GM23338 (cell line): ENCODE results near the gene RGS3. TPM values are rescaled to one million over a fixed set of nuclear protein-coding genes. Genes with fewer than 3 reads are reported as not detected.

Source experiments
- ATAC-seq: fragments of 200-7000 bp; cut with Tn5 transposase; 3 replicates; pipeline ENCODE4 v1.9.1; 2020
- DNase-seq: peaks from one replicate; pipeline ENCODE4 v3.0.0-alpha.2; 2015; ENCODE audit warnings: low spot score
- H2AFZ ChIP-seq: fragments of 200-600 bp; sonication (generic); 2 replicates; pipeline ENCODE4 v1.8.0; 2016; ENCODE audit warnings: antibody characterized with exemption, mild to moderate bottlenecking, moderate library complexity
- H3F3A ChIP-seq: fragments of 200-600 bp; sonication (generic); replicated peaks from 2 replicates; pipeline ENCODE4 v1.8.0; 2017; ENCODE audit warnings: antibody characterized with exemption, mixed run types, low read depth
- H3K27ac ChIP-seq: fragments of 200-600 bp; sonication (generic); 2 replicates; pipeline ENCODE4 v1.6.1; 2016; ENCODE audit warnings: low read depth
- H3K27me3 ChIP-seq: fragments of 200-600 bp; sonication (generic); 2 replicates; pipeline ENCODE4 v1.8.0; 2016; ENCODE audit warnings: mild to moderate bottlenecking, mixed run types, moderate library complexity; ENCODE audit not compliant: insufficient read depth
- H3K36me3 ChIP-seq: fragments of 200-600 bp; sonication (generic); 2 replicates; pipeline ENCODE4 v1.8.0; 2016; ENCODE audit warnings: mild to moderate bottlenecking; ENCODE audit not compliant: insufficient read depth
- H3K4me1 ChIP-seq: fragments of 200-600 bp; sonication (generic); 2 replicates; pipeline ENCODE4 v1.8.0; 2016; ENCODE audit warnings: mild to moderate bottlenecking, moderate library complexity; ENCODE audit not compliant: insufficient read depth
- H3K4me2 ChIP-seq: fragments of 200-600 bp; sonication (generic); 2 replicates; pipeline ENCODE4 v1.7.1; 2017; ENCODE audit warnings: mixed run types
- H3K4me3 ChIP-seq: fragments of 200-600 bp; sonication (generic); 2 replicates; pipeline ENCODE4 v1.6.1; 2016; ENCODE audit warnings: mixed run types
- H3K79me2 ChIP-seq: fragments of 200-600 bp; sonication (generic); replicated peaks from 2 replicates; pipeline ENCODE4 v1.8.0; 2017; ENCODE audit warnings: mild to moderate bottlenecking; ENCODE audit not compliant: insufficient read depth
- H3K9me2 ChIP-seq: fragments of 200-600 bp; sonication (generic); 2 replicates; pipeline ENCODE4 v1.8.0; 2017; ENCODE audit not compliant: insufficient read depth
- H4K20me1 ChIP-seq: fragments of 200-600 bp; sonication (generic); replicated peaks from 2 replicates; pipeline ENCODE4 v1.8.0; 2017; ENCODE audit warnings: mild to moderate bottlenecking; ENCODE audit not compliant: insufficient read depth
- H3K27ac Mint-ChIP-seq: 2 replicates; pipeline ENCODE4 v1.8.0; 2020; ENCODE audit warnings: inconsistent platforms, mild to moderate bottlenecking, moderate library complexity, mixed read lengths
- H3K27me3 Mint-ChIP-seq: 3 replicates; pipeline ENCODE4 v1.8.0; 2022; ENCODE audit warnings: low read depth, mild to moderate bottlenecking, moderate library complexity, mixed read lengths, inconsistent platforms; ENCODE audit not compliant: insufficient read depth, poor library complexity
- H3K36me3 Mint-ChIP-seq: 3 replicates; pipeline ENCODE4 v1.8.0; 2021; ENCODE audit warnings: low read depth, mild to moderate bottlenecking, inconsistent platforms, moderate library complexity, mixed read lengths
- H3K4me1 Mint-ChIP-seq: 3 replicates; pipeline ENCODE4 v1.8.0; 2020; ENCODE audit warnings: mild to moderate bottlenecking, inconsistent platforms, mixed read lengths
- H3K4me3 Mint-ChIP-seq: 3 replicates; pipeline ENCODE4 v1.8.0; 2021; ENCODE audit warnings: moderate library complexity, mild to moderate bottlenecking, inconsistent platforms, mixed read lengths
- H3K9me3 Mint-ChIP-seq: 3 replicates; pipeline ENCODE4 v1.8.0; 2020; ENCODE audit warnings: moderate library complexity, mild to moderate bottlenecking, inconsistent platforms, mixed read lengths
- CREB1 ChIP-seq: fragments of 250-450 bp; sonication (Bioruptor Pico); IDR thresholded peaks from 2 replicates; pipeline ENCODE4 v1.5.0; 2020; ENCODE audit warnings: low read depth, mild to moderate bottlenecking, moderate library complexity
- CTCF ChIP-seq, 2 experiments: fragments of 200-600 bp in 1 of 2; sonication (generic) in 1 of 2; conservative IDR thresholded peaks; 2 replicates each; pipeline versions ENCODE4 v1.5.1 to v1.6.1; 2016 to 2017; ENCODE audit warnings: antibody characterized with exemption in 2 of 2, low read depth in 2 of 2, mild to moderate bottlenecking in 2 of 2, moderate library complexity in 1 of 2
- EZH2 ChIP-seq: fragments of 200-600 bp; sonication (generic); IDR thresholded peaks from one replicate; pipeline ENCODE4 v1.8.0; 2017; ENCODE audit warnings: antibody characterized with exemption, mild to moderate bottlenecking, low read depth; ENCODE audit not compliant: unreplicated experiment
- EZH2phosphoT487 ChIP-seq: fragments of 200-600 bp; sonication (generic); IDR thresholded peaks from one replicate; pipeline ENCODE4 v1.8.1; 2018; ENCODE audit warnings: antibody characterized with exemption; ENCODE audit not compliant: unreplicated experiment
- JUNB ChIP-seq: IDR thresholded peaks from one replicate; pipeline ENCODE4 v1.6.1; 2016; ENCODE audit warnings: antibody characterized with exemption; ENCODE audit not compliant: unreplicated experiment
- NANOG ChIP-seq: IDR thresholded peaks from 2 replicates; pipeline ENCODE4 v1.6.1; 2016; ENCODE audit warnings: antibody characterized with exemption, borderline replicate concordance
- POLR2AphosphoS5 ChIP-seq: IDR thresholded peaks from 2 replicates; pipeline ENCODE4 v1.6.1; 2016; ENCODE audit warnings: antibody characterized with exemption, low read depth
- STAT1 ChIP-seq: IDR thresholded peaks from one replicate; pipeline ENCODE4 v1.6.1; 2016; ENCODE audit warnings: antibody characterized with exemption; ENCODE audit not compliant: unreplicated experiment
- ZNF114 ChIP-seq: fragments of 250-450 bp; sonication (Bioruptor Pico); IDR thresholded peaks from 2 replicates; pipeline ENCODE4 v1.5.0; 2020; ENCODE audit warnings: mild to moderate bottlenecking, moderate library complexity
- ZNF331 ChIP-seq: fragments of 250-450 bp; sonication (Bioruptor Pico); IDR thresholded peaks from 2 replicates; pipeline ENCODE4 v1.5.0; 2020; ENCODE audit warnings: low read depth, mild to moderate bottlenecking, moderate library complexity
- ZNF462 ChIP-seq: fragments of 250-450 bp; sonication (Bioruptor Pico); IDR thresholded peaks from 2 replicates; pipeline ENCODE4 v1.5.0; 2020; ENCODE audit warnings: mild to moderate bottlenecking, moderate library complexity
- polyA plus RNA-seq: library from polyadenylated mRNA; unstranded; fragments of >200 nt; fragmentation: Nextera tagmentation; extraction: Ambion mirVana; gene quantifications from 2 replicates; pipeline ENCODE4 v1.2.1, GENCODE V29; 2016
- total RNA-seq: library from RNA; depleted of rRNA; stranded (reverse); fragments of >200 nt; shearing (Covaris generic); gene quantifications from 2 replicates; pipeline ENCODE4 v1.2.3, GENCODE V29; 2014
- TF ChIP-seq, protein P1 (sequence below): IDR thresholded peaks from one replicate; pipeline ENCODE4 v1.6.1; 2018; ENCODE audit warnings: antibody characterized with exemption; ENCODE audit not compliant: unreplicated experiment
- TF ChIP-seq, protein P2 (sequence below): IDR thresholded peaks from 2 replicates; pipeline ENCODE4 v1.6.1; 2016; ENCODE audit warnings: antibody characterized with exemption

Gene RGS3
- total and polyA plus RNA-seq, 2 experiments from 2014 or later: 14.2 to 24.3 TPM

- H4K20me1 ChIP-seq: no peaks in the 10 kb centered on the region
- H3F3A ChIP-seq: no peaks in the 10 kb centered on the region
- H3K27me3 Mint-ChIP-seq: peaks cover 18% of the 10 kb centered on the region
- no peaks in the 10 kb centered on the region for H3K36me3 Mint-ChIP-seq
- ATAC-seq (no peak), DNase-seq (no peak)
- H3K79me2 ChIP-seq: no peaks in the 10 kb centered on the region
- TF ChIP-seq JUNB (no peak), ZNF462 (no peak), NANOG (no peak), POLR2AphosphoS5 (no peak), STAT1 (no peak), EZH2phosphoT487 (no peak), ZNF331 (CRISPR knock-in tag) (no peak), EZH2 (no peak), CTCF (conservative IDR thresholded peaks at IDR 0.05; ENCODE audit: low read depth in 2 of 2) (no peak), ZNF114 (no peak), CREB1 (CRISPR knock-in tag) (no peak)
- TF ChIP-seq, protein P1, sequence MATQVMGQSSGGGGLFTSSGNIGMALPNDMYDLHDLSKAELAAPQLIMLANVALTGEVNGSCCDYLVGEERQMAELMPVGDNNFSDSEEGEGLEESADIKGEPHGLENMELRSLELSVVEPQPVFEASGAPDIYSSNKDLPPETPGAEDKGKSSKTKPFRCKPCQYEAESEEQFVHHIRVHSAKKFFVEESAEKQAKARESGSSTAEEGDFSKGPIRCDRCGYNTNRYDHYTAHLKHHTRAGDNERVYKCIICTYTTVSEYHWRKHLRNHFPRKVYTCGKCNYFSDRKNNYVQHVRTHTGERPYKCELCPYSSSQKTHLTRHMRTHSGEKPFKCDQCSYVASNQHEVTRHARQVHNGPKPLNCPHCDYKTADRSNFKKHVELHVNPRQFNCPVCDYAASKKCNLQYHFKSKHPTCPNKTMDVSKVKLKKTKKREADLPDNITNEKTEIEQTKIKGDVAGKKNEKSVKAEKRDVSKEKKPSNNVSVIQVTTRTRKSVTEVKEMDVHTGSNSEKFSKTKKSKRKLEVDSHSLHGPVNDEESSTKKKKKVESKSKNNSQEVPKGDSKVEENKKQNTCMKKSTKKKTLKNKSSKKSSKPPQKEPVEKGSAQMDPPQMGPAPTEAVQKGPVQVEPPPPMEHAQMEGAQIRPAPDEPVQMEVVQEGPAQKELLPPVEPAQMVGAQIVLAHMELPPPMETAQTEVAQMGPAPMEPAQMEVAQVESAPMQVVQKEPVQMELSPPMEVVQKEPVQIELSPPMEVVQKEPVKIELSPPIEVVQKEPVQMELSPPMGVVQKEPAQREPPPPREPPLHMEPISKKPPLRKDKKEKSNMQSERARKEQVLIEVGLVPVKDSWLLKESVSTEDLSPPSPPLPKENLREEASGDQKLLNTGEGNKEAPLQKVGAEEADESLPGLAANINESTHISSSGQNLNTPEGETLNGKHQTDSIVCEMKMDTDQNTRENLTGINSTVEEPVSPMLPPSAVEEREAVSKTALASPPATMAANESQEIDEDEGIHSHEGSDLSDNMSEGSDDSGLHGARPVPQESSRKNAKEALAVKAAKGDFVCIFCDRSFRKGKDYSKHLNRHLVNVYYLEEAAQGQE: no peak
- TF ChIP-seq, protein P2, sequence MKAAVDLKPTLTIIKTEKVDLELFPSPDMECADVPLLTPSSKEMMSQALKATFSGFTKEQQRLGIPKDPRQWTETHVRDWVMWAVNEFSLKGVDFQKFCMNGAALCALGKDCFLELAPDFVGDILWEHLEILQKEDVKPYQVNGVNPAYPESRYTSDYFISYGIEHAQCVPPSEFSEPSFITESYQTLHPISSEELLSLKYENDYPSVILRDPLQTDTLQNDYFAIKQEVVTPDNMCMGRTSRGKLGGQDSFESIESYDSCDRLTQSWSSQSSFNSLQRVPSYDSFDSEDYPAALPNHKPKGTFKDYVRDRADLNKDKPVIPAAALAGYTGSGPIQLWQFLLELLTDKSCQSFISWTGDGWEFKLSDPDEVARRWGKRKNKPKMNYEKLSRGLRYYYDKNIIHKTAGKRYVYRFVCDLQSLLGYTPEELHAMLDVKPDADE: no peak
- no peaks in the 10 kb centered on the region for H3K36me3 ChIP-seq
- no peak overlapping the region for H2AFZ ChIP-seq
- H3K4me1 Mint-ChIP-seq: peaks cover 10% of the 10 kb centered on the region
- H3K4me3 ChIP-seq: no peak overlapping the region
- peaks cover 6% of the 10 kb centered on the region; the same call in 1 of the 2 replicates for H3K27me3 ChIP-seq
- H3K9me3 Mint-ChIP-seq: no peaks in the 10 kb centered on the region
- no peak overlapping the region for H3K27ac ChIP-seq
- H3K4me2 ChIP-seq: no peak overlapping the region
- no peaks in the 10 kb centered on the region for H3K9me2 ChIP-seq
- H3K4me3 Mint-ChIP-seq: no peak overlapping the region
- no peak overlapping the region for H3K27ac Mint-ChIP-seq
- no peaks in the 10 kb centered on the region for H3K4me1 ChIP-seq
Observed at GRCh38 chr9:113633782-113634595, 170.5 kb downstream of the RGS3 start.
